ENCODE results near the gene CXCR4. TPM values are rescaled to one million over a fixed set of nuclear protein-coding genes. Genes with fewer than 3 reads are reported as not detected.

Gene CXCR4
- total RNA-seq, 1 experiment from 2014 or later = 1.3 TPM

DNA sequence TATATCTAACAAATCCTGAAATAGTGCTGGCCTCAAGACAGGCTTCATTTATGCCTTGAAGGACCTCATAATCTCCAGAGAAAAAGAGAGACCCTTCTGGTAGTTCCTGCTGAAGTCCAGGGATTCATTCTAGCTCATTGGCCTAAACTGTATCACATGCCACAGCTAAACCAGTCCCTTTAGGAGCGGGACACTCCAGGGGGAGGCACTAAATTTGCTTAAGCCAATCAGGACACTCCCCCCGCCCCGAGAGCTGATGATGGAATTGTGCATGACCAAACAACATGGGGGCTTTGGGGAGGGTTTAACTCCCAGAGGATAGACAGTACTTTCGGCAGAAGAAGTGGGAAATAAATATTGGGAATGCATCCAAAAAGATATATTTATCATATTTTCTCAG is 36.4 kb upstream of the CXCR4 start:
- no peaks in the 10 kb centered on the region for H3K36me3 Mint-ChIP-seq
- peaks cover 2% of the 10 kb centered on the region; the same call in 1 of the 2 replicates for H3K9me3 Mint-ChIP-seq
- no peaks in the 10 kb centered on the region for H3K4me1 Mint-ChIP-seq
- 0 out of 2 replicates have a peak, but pooled peaks have one; percentile 43 for ATAC-seq
- CTCF ChIA-PET = no interaction called here
- no peak overlapping the region for H3K4me3 Mint-ChIP-seq
- H3K27ac Mint-ChIP-seq = no peak overlapping the region
- POLR2A ChIA-PET = no interaction called here
- no peak for DNase-seq (ENCODE audit: low spot score)
- 0 out of 2 replicates have a peak, but pooled peaks cover 3% of the 10 kb centered on the region for H3K27me3 Mint-ChIP-seq (ENCODE audit: low read depth)
- TF ChIP-seq KAT7 (CRISPR knock-in tag; IDR thresholded peaks at IDR 0.05; ENCODE audit: borderline replicate concordance) (no peak), ZNF317 (CRISPR knock-in tag; IDR thresholded peaks at IDR 0.05; ENCODE audit: borderline replicate concordance, low read depth) (no peak), GABPB1 (CRISPR knock-in tag; IDR thresholded peaks at IDR 0.05) (no peak), EMX1 (CRISPR knock-in tag; IDR thresholded peaks at IDR 0.05) (no peak), ZNF232 (CRISPR knock-in tag; IDR thresholded peaks at IDR 0.05) (no peak), ZNF219 (CRISPR knock-in tag; IDR thresholded peaks at IDR 0.05; ENCODE audit: borderline replicate concordance) (no peak), TEAD4 (CRISPR knock-in tag; IDR thresholded peaks at IDR 0.05) (no peak), ESRRA (CRISPR knock-in tag; IDR thresholded peaks at IDR 0.05; ENCODE audit: borderline replicate concordance) (no peak), RELA (CRISPR knock-in tag; IDR thresholded peaks at IDR 0.05; ENCODE audit: borderline replicate concordance) (no peak), FOXK1 (CRISPR knock-in tag; IDR thresholded peaks at IDR 0.05) (no peak), ZNF138 (CRISPR knock-in tag; conservative IDR thresholded peaks at IDR 0.05) (no peak), TCF7 (CRISPR knock-in tag; IDR thresholded peaks at IDR 0.05; ENCODE audit: low read depth) (no peak)
- TF ChIP-seq, protein P1, sequence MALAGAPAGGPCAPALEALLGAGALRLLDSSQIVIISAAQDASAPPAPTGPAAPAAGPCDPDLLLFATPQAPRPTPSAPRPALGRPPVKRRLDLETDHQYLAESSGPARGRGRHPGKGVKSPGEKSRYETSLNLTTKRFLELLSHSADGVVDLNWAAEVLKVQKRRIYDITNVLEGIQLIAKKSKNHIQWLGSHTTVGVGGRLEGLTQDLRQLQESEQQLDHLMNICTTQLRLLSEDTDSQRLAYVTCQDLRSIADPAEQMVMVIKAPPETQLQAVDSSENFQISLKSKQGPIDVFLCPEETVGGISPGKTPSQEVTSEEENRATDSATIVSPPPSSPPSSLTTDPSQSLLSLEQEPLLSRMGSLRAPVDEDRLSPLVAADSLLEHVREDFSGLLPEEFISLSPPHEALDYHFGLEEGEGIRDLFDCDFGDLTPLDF (CRISPR knock-in tag; IDR thresholded peaks at IDR 0.05) = no peak
- TF ChIP-seq, protein P2, sequence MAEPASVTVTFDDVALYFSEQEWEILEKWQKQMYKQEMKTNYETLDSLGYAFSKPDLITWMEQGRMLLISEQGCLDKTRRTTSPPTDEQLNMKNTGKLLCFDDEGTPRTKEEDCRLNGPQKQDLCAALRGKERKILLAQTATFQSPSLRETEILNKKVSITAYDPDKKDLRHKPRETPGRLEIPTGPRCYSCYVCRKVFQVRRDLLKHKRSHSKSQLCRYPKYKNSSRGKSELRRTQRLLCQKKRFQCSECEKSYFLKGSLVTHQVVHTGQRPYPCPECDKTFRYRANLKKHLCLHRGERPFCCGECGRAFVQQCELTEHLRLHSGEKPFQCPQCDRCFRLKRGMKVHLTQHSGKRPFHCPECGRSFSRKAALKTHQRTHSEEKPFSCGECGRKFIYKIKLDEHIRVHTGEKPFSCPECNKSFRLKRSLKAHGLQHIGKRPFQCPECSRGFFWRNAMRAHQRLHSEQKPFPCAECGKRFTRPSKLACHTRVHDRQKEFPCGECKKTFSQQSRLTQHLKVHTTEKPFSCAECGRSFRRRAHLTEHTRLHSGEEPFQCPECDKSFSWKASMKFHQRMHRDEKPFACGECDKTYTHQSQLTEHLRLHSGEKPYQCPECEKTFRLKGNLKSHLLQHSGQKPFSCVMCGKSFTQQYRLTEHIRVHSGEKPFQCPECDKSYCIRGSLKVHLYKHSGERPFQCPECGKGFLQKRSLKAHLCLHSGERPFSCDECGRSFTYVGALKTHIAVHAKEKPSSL (CRISPR knock-in tag; conservative IDR thresholded peaks at IDR 0.05) = no peak
- TF ChIP-seq, protein P3, sequence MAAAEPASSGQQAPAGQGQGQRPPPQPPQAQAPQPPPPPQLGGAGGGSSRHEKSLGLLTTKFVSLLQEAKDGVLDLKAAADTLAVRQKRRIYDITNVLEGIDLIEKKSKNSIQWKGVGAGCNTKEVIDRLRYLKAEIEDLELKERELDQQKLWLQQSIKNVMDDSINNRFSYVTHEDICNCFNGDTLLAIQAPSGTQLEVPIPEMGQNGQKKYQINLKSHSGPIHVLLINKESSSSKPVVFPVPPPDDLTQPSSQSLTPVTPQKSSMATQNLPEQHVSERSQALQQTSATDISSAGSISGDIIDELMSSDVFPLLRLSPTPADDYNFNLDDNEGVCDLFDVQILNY (CRISPR knock-in tag; IDR thresholded peaks at IDR 0.05) = no peak
- TF ChIP-seq, protein P4, sequence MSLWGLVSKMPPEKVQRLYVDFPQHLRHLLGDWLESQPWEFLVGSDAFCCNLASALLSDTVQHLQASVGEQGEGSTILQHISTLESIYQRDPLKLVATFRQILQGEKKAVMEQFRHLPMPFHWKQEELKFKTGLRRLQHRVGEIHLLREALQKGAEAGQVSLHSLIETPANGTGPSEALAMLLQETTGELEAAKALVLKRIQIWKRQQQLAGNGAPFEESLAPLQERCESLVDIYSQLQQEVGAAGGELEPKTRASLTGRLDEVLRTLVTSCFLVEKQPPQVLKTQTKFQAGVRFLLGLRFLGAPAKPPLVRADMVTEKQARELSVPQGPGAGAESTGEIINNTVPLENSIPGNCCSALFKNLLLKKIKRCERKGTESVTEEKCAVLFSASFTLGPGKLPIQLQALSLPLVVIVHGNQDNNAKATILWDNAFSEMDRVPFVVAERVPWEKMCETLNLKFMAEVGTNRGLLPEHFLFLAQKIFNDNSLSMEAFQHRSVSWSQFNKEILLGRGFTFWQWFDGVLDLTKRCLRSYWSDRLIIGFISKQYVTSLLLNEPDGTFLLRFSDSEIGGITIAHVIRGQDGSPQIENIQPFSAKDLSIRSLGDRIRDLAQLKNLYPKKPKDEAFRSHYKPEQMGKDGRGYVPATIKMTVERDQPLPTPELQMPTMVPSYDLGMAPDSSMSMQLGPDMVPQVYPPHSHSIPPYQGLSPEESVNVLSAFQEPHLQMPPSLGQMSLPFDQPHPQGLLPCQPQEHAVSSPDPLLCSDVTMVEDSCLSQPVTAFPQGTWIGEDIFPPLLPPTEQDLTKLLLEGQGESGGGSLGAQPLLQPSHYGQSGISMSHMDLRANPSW (CRISPR knock-in tag; conservative IDR thresholded peaks at IDR 0.05; ENCODE audit: low read depth) = no peak
- TF ChIP-seq, protein P5, sequence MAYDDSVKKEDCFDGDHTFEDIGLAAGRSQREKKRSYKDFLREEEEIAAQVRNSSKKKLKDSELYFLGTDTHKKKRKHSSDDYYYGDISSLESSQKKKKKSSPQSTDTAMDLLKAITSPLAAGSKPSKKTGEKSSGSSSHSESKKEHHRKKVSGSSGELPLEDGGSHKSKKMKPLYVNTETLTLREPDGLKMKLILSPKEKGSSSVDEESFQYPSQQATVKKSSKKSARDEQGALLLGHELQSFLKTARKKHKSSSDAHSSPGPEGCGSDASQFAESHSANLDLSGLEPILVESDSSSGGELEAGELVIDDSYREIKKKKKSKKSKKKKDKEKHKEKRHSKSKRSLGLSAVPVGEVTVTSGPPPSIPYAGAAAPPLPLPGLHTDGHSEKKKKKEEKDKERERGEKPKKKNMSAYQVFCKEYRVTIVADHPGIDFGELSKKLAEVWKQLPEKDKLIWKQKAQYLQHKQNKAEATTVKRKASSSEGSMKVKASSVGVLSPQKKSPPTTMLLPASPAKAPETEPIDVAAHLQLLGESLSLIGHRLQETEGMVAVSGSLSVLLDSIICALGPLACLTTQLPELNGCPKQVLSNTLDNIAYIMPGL (CRISPR knock-in tag; IDR thresholded peaks at IDR 0.05) = no peak

Data from WTC11 (cell line).